ENCODE measurements around the gene SORCS3.

DNA sequence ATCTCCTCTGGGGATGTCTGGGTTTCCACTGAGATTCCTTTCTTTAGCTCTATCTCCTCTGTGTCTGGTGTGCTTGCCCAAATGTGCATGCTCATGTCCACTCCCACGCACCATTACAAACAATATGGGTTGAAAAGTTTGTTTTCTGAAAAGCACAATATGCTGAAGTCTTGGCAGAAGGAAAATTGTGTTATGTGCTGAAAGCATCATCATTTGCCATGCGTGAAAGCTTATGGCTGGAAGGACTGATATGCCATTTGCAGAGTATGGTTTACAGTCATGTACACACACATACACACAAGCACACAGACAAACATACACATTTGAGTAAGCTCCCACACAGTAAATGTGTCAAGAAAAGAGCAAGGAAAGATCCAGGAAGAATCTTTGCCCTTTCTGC, 231.6 kb downstream of the SORCS3 start:
- TF ChIP-seq, protein P1, sequence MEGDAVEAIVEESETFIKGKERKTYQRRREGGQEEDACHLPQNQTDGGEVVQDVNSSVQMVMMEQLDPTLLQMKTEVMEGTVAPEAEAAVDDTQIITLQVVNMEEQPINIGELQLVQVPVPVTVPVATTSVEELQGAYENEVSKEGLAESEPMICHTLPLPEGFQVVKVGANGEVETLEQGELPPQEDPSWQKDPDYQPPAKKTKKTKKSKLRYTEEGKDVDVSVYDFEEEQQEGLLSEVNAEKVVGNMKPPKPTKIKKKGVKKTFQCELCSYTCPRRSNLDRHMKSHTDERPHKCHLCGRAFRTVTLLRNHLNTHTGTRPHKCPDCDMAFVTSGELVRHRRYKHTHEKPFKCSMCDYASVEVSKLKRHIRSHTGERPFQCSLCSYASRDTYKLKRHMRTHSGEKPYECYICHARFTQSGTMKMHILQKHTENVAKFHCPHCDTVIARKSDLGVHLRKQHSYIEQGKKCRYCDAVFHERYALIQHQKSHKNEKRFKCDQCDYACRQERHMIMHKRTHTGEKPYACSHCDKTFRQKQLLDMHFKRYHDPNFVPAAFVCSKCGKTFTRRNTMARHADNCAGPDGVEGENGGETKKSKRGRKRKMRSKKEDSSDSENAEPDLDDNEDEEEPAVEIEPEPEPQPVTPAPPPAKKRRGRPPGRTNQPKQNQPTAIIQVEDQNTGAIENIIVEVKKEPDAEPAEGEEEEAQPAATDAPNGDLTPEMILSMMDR (IDR thresholded peaks at IDR 0.05; ENCODE audit: low read length): no peak
- no peak for TF ChIP-seq EZH2 (optimal IDR thresholded peaks at IDR 0.05; ENCODE audit: low read depth, low read length)

Measured in MM.1S (cell line).